Gastroesophageal sphincter (tissue), 3 donors: ENCODE measurements around the gene SPATS1.

Source experiments
- POLR2A ChIP-seq, 2 donors: fragments of 450-650 bp; IDR thresholded peaks; one replicate each; pipeline ENCODE4 v1.6.1; 2017; ENCODE audit warnings: antibody characterized with exemption in 2 of 2, mild to moderate bottlenecking in 2 of 2, moderate library complexity in 1 of 2
- TF ChIP-seq, protein P1 (sequence below), 4 experiments: fragments of 200-600 bp in 2 of 4; fragments of 450-650 bp in 2 of 4; sonication (generic) in 1 of 4; IDR thresholded peaks; one replicate each; pipeline ENCODE4 v1.5.1; 2017 to 2019; ENCODE audit warnings: antibody characterized with exemption in 4 of 4, mild to moderate bottlenecking in 2 of 4, moderate library complexity in 2 of 4

DNA sequence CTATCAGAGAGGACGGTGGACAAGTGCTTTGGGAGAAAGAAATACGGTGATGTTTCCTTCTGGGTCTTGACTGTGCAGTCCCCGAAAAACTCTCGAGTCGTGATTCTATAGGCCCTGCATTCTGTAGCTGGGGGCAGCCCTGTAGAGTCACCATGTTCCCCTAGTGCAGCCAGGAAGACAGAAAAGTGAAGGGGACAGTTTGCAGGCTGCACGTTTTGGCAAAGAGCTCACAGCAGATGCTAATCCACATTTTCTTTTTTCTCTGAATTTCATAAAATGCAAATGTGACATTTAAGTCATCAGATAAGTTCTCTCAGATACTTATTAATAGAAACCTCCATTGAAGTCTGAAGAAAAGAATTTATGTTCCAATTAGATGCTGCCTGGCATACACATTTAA lies 19.5 kb downstream of the SPATS1 start:
- TF ChIP-seq, protein P1, sequence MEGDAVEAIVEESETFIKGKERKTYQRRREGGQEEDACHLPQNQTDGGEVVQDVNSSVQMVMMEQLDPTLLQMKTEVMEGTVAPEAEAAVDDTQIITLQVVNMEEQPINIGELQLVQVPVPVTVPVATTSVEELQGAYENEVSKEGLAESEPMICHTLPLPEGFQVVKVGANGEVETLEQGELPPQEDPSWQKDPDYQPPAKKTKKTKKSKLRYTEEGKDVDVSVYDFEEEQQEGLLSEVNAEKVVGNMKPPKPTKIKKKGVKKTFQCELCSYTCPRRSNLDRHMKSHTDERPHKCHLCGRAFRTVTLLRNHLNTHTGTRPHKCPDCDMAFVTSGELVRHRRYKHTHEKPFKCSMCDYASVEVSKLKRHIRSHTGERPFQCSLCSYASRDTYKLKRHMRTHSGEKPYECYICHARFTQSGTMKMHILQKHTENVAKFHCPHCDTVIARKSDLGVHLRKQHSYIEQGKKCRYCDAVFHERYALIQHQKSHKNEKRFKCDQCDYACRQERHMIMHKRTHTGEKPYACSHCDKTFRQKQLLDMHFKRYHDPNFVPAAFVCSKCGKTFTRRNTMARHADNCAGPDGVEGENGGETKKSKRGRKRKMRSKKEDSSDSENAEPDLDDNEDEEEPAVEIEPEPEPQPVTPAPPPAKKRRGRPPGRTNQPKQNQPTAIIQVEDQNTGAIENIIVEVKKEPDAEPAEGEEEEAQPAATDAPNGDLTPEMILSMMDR (IDR thresholded peaks at IDR 0.05): no peak
- no peak for TF ChIP-seq POLR2A (IDR thresholded peaks at IDR 0.05)
